ENCODE data around the gene TXNRD1.

TXNRD1 gene

DNA sequence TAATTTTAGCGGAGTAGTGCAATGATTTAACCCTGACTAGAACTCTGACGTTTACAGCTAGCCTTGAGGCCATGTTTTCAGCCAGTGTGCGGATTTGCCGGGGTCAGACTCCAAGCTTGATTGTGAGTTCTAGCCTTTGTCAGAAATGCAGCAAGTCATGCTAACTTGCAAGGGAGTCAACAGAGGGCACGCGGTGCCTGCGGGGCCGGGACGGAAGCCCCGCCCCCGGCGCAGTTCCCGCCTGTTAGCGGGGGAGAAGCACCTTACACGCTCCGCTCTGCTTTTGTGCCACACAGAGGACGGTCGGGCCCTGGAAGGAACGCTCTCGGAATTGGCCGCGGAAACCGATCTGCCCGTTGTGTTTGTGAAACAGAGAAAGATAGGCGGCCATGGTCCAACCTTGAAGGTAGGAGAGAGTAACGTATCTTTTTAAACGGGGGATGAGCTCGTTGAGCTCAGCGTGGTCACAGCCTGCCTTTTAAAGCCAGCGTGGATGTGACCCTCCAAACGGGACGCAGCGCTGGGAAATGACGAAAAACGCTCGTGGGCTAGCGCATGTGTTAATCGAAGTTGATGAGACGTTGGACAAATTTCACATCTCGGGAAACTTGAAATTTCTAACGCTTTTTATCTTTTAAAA, 73.2 kb downstream of the TXNRD1 start (continued):
- TF ChIP-seq, protein P1, sequence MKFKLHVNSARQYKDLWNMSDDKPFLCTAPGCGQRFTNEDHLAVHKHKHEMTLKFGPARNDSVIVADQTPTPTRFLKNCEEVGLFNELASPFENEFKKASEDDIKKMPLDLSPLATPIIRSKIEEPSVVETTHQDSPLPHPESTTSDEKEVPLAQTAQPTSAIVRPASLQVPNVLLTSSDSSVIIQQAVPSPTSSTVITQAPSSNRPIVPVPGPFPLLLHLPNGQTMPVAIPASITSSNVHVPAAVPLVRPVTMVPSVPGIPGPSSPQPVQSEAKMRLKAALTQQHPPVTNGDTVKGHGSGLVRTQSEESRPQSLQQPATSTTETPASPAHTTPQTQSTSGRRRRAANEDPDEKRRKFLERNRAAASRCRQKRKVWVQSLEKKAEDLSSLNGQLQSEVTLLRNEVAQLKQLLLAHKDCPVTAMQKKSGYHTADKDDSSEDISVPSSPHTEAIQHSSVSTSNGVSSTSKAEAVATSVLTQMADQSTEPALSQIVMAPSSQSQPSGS (tag by site-specific recombination; IDR thresholded peaks at IDR 0.05; ENCODE audit: low read depth), result no peak
- TF ChIP-seq ZNF560 (tag by site-specific recombination; IDR thresholded peaks at IDR 0.05; ENCODE audit: borderline replicate concordance) (no peak), ZNF561 (tag by site-specific recombination; IDR thresholded peaks at IDR 0.05; ENCODE audit: borderline replicate concordance) (peak; percentile 87), ZNF302 (tag by site-specific recombination; IDR thresholded peaks at IDR 0.05; ENCODE audit: low read depth) (no peak), ZNF791 (tag by site-specific recombination; IDR thresholded peaks at IDR 0.05) (no peak), ZNF221 (tag by site-specific recombination; IDR thresholded peaks at IDR 0.05; ENCODE audit: borderline replicate concordance) (no peak), ZNF223 (tag by site-specific recombination; IDR thresholded peaks at IDR 0.05) (no peak), ZSCAN18 (tag by site-specific recombination; IDR thresholded peaks at IDR 0.05) (no peak), ZNF48 (tag by site-specific recombination; IDR thresholded peaks at IDR 0.05) (no peak), ZBTB8A (tag by site-specific recombination; IDR thresholded peaks at IDR 0.05) (peak; percentile 70), ZNF140 (tag by site-specific recombination; IDR thresholded peaks at IDR 0.05) (no peak), ZNF148 (tag by site-specific recombination; IDR thresholded peaks at IDR 0.05; ENCODE audit: borderline replicate concordance) (no peak), PRDM4 (tag by site-specific recombination; IDR thresholded peaks at IDR 0.05) (no peak), ZFP37 (tag by site-specific recombination; IDR thresholded peaks at IDR 0.05) (peak; percentile 81; the same call in 1 of the 2 replicates), ZSCAN30 (tag by site-specific recombination; IDR thresholded peaks at IDR 0.05) (peak; percentile 92), HOXD13 (CRISPR knock-in tag; IDR thresholded peaks at IDR 0.05; ENCODE audit: borderline replicate concordance) (no peak), ZNF311 (tag by site-specific recombination; IDR thresholded peaks at IDR 0.05; ENCODE audit: borderline replicate concordance) (no peak), ZFHX2 (tag by site-specific recombination; conservative IDR thresholded peaks at IDR 0.05) (no peak; the same call in 1 of the 2 replicates), ZNF837 (tag by site-specific recombination; IDR thresholded peaks at IDR 0.05) (no peak), ZFP69B (tag by site-specific recombination; IDR thresholded peaks at IDR 0.05) (0 out of 2 replicates have a peak, but pooled peaks have one; percentile 75), ZFP3 (tag by site-specific recombination; IDR thresholded peaks at IDR 0.05; ENCODE audit: low read depth) (no peak), ZNF433 (tag by site-specific recombination; IDR thresholded peaks at IDR 0.05; ENCODE audit: low read depth) (no peak), ZBTB20 (tag by site-specific recombination; IDR thresholded peaks at IDR 0.05) (peak; percentile 73; the same call in 1 of the 2 replicates), ZNF776 (tag by site-specific recombination; IDR thresholded peaks at IDR 0.05; ENCODE audit: borderline replicate concordance) (no peak), ZNF394 (tag by site-specific recombination; IDR thresholded peaks at IDR 0.05; ENCODE audit: borderline replicate concordance) (peak; percentile 96), ZNF37A (tag by site-specific recombination; IDR thresholded peaks at IDR 0.05) (no peak)
- TF ChIP-seq, protein P2, sequence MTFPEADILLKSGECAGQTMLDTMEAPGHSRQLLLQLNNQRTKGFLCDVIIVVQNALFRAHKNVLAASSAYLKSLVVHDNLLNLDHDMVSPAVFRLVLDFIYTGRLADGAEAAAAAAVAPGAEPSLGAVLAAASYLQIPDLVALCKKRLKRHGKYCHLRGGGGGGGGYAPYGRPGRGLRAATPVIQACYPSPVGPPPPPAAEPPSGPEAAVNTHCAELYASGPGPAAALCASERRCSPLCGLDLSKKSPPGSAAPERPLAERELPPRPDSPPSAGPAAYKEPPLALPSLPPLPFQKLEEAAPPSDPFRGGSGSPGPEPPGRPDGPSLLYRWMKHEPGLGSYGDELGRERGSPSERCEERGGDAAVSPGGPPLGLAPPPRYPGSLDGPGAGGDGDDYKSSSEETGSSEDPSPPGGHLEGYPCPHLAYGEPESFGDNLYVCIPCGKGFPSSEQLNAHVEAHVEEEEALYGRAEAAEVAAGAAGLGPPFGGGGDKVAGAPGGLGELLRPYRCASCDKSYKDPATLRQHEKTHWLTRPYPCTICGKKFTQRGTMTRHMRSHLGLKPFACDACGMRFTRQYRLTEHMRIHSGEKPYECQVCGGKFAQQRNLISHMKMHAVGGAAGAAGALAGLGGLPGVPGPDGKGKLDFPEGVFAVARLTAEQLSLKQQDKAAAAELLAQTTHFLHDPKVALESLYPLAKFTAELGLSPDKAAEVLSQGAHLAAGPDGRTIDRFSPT (tag by site-specific recombination; IDR thresholded peaks at IDR 0.05), result peak; percentile 81
- TF ChIP-seq, protein P3, sequence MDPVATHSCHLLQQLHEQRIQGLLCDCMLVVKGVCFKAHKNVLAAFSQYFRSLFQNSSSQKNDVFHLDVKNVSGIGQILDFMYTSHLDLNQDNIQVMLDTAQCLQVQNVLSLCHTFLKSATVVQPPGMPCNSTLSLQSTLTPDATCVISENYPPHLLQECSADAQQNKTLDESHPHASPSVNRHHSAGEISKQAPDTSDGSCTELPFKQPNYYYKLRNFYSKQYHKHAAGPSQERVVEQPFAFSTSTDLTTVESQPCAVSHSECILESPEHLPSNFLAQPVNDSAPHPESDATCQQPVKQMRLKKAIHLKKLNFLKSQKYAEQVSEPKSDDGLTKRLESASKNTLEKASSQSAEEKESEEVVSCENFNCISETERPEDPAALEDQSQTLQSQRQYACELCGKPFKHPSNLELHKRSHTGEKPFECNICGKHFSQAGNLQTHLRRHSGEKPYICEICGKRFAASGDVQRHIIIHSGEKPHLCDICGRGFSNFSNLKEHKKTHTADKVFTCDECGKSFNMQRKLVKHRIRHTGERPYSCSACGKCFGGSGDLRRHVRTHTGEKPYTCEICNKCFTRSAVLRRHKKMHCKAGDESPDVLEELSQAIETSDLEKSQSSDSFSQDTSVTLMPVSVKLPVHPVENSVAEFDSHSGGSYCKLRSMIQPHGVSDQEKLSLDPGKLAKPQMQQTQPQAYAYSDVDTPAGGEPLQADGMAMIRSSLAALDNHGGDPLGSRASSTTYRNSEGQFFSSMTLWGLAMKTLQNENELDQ (tag by site-specific recombination; IDR thresholded peaks at IDR 0.05; ENCODE audit: low read depth), result no peak
